Skin epidermis (tissue), 12 donors: ENCODE data around the gene CLIP1.
"Not testable (repeated sequence)": the region's sequence is repeated elsewhere in the genome, so short reads cannot be mapped to it uniquely, and the experiment has no call there.

Source experiments
- H3K27ac ChIP-seq, 21 experiments: fragments of 200-600 bp; sonication (generic) in 11 of 21; one replicate each; pipeline ENCODE4 v1.5.0; 2020; ENCODE audit warnings: mild to moderate bottlenecking in 3 of 21, inconsistent platforms in 2 of 21, moderate library complexity in 2 of 21
- H3K4me3 ChIP-seq, 7 experiments: fragments of 200-600 bp; sonication (generic) in 2 of 7; one replicate each; pipeline ENCODE4 v1.5.0; 2020; ENCODE audit warnings: inconsistent platforms in 2 of 7, mild to moderate bottlenecking in 2 of 7, moderate library complexity in 1 of 7

Gene CLIP1

GRCh38 chr12:122421821-122422729, at the start of gene CLIP1:
Gene CLIP1 (minus strand): TSS chr12:122422669. CDS start chr12:122380452, 42,217 bp downstream.
- peak within 1 kb of the TSS; percentile 81 to 95 (median 92) for H3K4me3 ChIP-seq

GRCh38 chr12:122471324-122472226, 49.1 kb upstream of the CLIP1 start:
- Histone ChIP-seq H3K27ac (peak overlapping the region in 18 of 21 experiments; percentile 9 to 83 (median 68)), H3K4me3 (no peak overlapping the region)

More at GRCh38 chr12:122421821-122422729, at the start of gene CLIP1:
- peak within 1 kb of the TSS; percentile 91 to 100 (median 99) for H3K27ac ChIP-seq

GRCh38 chr12:122470576-122470975, 48.1 kb upstream of the CLIP1 start:
- not testable (repeated sequence) for H3K4me3 ChIP-seq
- peak overlapping the region in 12 of 21 experiments; percentile 9 to 83 (median 66) for H3K27ac ChIP-seq

- not testable (repeated sequence) for H3K4me3 ChIP-seq
- peak overlapping the region in 11 of 21 experiments; percentile 6 to 87 (median 51) for H3K27ac ChIP-seq
Observed at GRCh38 chr12:122469856-122470255, 47.4 kb upstream of the CLIP1 start.

- H3K27ac ChIP-seq = peak overlapping the region in 19 of 21 experiments; percentile 0 to 87 (median 69)
Observed at GRCh38 chr12:122467983-122468382, 45.5 kb upstream of the CLIP1 start.

GRCh38 chr12:122464317-122465042, 42.0 kb upstream of the CLIP1 start:
- H3K4me3 ChIP-seq = not testable (repeated sequence)
- H3K27ac ChIP-seq = peak overlapping the region in 20 of 21 experiments; percentile 33 to 87 (median 79)

More at GRCh38 chr12:122467983-122468382, 45.5 kb upstream of the CLIP1 start:
- no peak overlapping the region for H3K4me3 ChIP-seq

GRCh38 chr12:122460641-122461040, 38.2 kb upstream of the CLIP1 start:
- no peak overlapping the region for H3K27ac ChIP-seq

GRCh38 chr12:122460061-122460460, 37.6 kb upstream of the CLIP1 start:
- Histone ChIP-seq H3K27ac (no peak overlapping the region), H3K4me3 (no peak overlapping the region)

More at GRCh38 chr12:122460641-122461040, 38.2 kb upstream of the CLIP1 start:
- H3K4me3 ChIP-seq = no peak overlapping the region

- H3K4me3 ChIP-seq = no peak overlapping the region
- no peak overlapping the region for H3K27ac ChIP-seq
Observed at GRCh38 chr12:122459211-122459610, 36.7 kb upstream of the CLIP1 start.

GRCh38 chr12:122458105-122459035, 35.9 kb upstream of the CLIP1 start:
- Histone ChIP-seq H3K4me3 (no peak overlapping the region), H3K27ac (peak overlapping the region in 1 of 21 experiments; percentile 16)

GRCh38 chr12:122457627-122458026, 35.2 kb upstream of the CLIP1 start:
- Histone ChIP-seq H3K27ac (peak overlapping the region in 1 of 21 experiments; percentile 16), H3K4me3 (no peak overlapping the region)

- Histone ChIP-seq H3K27ac (no peak overlapping the region), H3K4me3 (no peak overlapping the region)
Observed at GRCh38 chr12:122454739-122455138, 32.3 kb upstream of the CLIP1 start.

GRCh38 chr12:122454250-122454721, 31.8 kb upstream of the CLIP1 start:
- H3K27ac ChIP-seq = peak overlapping the region in 2 of 21 experiments; percentile 67 to 83
- H3K4me3 ChIP-seq = no peak overlapping the region

- peak overlapping the region in 12 of 21 experiments; percentile 25 to 89 (median 55) for H3K27ac ChIP-seq
Observed at GRCh38 chr12:122452701-122453285, 30.3 kb upstream of the CLIP1 start.

GRCh38 chr12:122449317-122449716, 26.8 kb upstream of the CLIP1 start:
- H3K27ac ChIP-seq = peak overlapping the region in 1 of 21 experiments; percentile 21

More at GRCh38 chr12:122452701-122453285, 30.3 kb upstream of the CLIP1 start:
- H3K4me3 ChIP-seq = no peak overlapping the region

GRCh38 chr12:122447825-122448224, 25.4 kb upstream of the CLIP1 start:
- not testable (repeated sequence) for H3K27ac ChIP-seq, H3K4me3 ChIP-seq

More at GRCh38 chr12:122449317-122449716, 26.8 kb upstream of the CLIP1 start:
- no peak overlapping the region for H3K4me3 ChIP-seq

- H3K4me3 ChIP-seq = not testable (repeated sequence)
- peak overlapping the region in 1 of 21 experiments; percentile 36 for H3K27ac ChIP-seq
Observed at GRCh38 chr12:122446390-122446789, 23.9 kb upstream of the CLIP1 start.
